Hematopoietic multipotent progenitor cell (in vitro differentiated cells): Measurements from ENCODE around the gene SNRPD1. TPM values are rescaled to one million over a fixed set of nuclear protein-coding genes. Genes with fewer than 3 reads are reported as not detected.
"Not testable (repeated sequence)": the region's sequence is repeated elsewhere in the genome, so short reads cannot be mapped to it uniquely, and the experiment has no call there.

Experiments used
- DNase-seq, 3 donors: peaks; one replicate each; pipeline ENCODE4 v3.0.0-alpha.2; 2011 to 2015; ENCODE audit warnings: low read depth in 2 of 3, low spot score in 2 of 3
- total RNA-seq: library from RNA; depleted of rRNA; stranded (reverse); fragments of >200 nt; gene quantifications from one replicate; pipeline ENCODE4 v1.2.3, GENCODE V29; 2012

Gene SNRPD1
- total RNA-seq = 8.6 TPM

- DNase-seq = peak; percentile 87 to 91 (median 89)
These were observed at the start of gene SNRPD1 for GRCh38 chr18:21612125-21613039. Gene SNRPD1 (plus strand): TSS chr18:21612314. CDS start chr18:21612430, 116 bp downstream.

DNA sequence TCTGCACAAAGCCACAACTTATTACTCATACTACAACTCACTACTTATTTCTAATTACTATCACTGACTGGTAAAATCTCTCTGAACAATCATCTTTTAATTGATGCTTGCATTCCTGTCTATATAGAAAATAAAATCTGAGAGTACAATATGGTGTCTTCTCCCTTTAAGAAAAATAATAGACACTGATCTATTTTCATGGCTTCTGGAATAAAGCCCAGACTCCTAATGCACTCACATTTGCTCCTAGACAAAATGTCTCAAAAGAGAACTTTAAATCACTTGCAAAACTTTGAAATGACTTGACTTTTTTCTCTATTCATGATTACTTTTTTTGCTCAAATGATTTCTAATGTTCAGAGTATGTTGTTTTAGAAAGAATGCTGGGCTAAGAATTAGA is 40.3 kb upstream of the SNRPD1 start:
- no peak for DNase-seq

GRCh38 chr18:21575656-21576055 is 36.5 kb upstream of the SNRPD1 start:
- no peak for DNase-seq

DNA sequence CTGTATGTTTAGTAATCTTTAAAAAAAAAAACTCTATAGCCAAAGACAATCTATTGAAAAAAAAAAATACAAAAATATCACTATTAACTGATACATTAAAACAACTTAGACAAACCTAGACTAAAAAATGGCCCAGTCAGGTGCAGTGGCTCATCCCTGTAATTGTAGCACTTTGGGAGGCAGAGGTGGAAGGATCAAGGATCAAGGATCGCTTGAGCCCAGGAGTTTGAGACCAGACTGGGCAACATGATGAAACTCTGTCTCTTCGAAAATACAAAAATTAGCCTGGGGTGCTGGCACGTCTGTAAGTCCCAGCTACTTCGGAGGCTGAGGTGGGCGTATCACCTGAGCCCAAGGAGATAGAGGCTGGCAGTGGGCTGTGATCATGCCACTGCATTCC is 27.7 kb upstream of the SNRPD1 start:
- no peak for DNase-seq

DNA sequence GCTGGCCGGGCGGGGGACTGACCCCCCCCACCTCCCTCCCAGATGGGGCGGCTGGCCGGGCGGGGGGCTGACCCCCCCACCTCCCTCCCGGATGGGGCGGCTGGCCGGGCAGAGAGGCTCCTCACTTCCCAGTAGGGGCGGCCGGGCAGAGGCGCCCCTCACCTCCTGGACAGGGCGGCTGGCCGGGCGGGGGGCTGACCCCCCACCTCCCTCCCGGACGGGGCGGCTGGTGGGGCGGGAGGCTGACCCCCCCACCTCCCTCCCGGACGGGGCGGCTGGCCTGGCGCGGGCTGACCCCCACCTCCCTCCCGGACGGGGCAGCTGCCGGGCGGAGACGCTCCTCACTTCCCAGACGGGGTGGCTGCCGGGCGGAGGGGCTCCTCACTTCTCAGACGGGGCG is 19.8 kb upstream of the SNRPD1 start:
- not testable (repeated sequence) for DNase-seq

GRCh38 chr18:21593540-21594257 is 18.4 kb upstream of the SNRPD1 start:
- DNase-seq = no peak

DNA sequence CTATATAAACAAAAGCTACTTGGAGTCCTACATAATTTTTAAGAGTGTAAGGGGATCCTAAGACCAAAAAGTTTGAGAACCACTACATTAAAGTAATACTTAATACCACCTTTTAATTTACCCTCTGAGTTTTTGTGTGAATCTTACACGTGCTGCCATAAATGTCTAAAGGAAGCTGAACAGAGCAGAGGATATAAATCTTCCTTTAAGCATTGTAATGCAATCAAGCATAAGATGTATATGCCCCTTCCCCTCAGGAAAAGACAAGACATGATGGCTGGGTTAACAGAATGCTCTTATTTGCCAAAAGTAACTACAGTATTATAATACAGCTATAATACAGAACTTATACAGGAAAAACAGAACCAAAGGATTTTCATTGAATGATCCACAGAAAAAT is 14.5 kb upstream of the SNRPD1 start:
- DNase-seq = no peak

GRCh38 chr18:21598726-21599584 is 13.2 kb upstream of the SNRPD1 start:
- DNase-seq = no peak

DNA sequence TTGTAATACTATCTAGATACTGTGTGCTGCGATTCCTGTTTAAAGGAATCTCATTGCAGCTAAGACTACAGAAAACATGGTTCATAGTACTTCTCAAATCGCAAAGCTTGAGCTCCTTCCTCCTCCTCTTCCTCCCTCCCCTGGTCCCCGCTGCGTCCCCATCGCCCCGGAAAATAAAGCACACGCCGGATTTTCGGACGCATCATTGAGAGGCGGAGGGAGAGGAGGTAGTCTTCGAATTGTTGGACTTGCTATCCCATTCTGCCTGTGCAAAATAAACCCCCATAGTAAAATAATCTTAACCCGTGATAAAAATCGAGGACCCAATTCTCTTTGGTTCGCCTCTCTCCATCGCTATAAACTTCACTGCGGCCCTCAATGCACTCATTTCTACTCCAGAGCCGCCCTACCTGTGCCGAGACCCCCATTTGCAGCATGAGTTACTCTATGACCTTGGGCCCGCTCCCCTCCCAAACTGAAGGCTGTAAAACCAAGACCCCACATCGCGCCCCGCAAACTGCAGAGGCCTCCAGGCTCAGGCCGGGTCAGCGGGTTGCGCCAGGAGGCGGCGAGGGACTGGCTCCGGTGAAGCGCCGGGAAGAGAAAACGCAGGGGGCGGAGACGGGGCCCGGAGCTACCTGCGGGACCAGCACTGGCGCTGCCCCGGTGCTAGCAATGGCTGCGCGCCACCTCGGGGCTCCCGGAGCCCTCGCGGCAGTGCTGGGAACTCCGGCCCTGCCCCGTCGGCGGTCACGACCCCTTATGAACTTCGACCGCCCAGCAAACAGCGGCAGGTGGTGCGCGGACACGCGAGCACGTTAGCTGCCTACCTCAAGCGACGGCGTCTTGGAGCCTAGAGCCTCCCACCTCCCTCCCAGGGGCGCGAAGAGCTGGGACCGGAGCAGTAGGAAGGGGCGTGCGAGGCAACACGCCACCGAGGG is 12.3 kb upstream of the SNRPD1 start:
- DNase-seq = peak in 2 of 3 donors; percentile 7 to 8

- DNase-seq = peak; percentile 97 to 99 (median 98)
These were observed 11.3 kb upstream of the SNRPD1 start, which contains the start of gene ESCO1 for GRCh38 chr18:21600526-21601410. Gene ESCO1 (minus strand): TSS chr18:21600704. CDS start chr18:21574843, 25,861 bp downstream.

GRCh38 chr18:21602299-21602587 is 9.9 kb upstream of the SNRPD1 start:
- DNase-seq = peak in 2 of 3 donors; percentile 67 to 84

DNA sequence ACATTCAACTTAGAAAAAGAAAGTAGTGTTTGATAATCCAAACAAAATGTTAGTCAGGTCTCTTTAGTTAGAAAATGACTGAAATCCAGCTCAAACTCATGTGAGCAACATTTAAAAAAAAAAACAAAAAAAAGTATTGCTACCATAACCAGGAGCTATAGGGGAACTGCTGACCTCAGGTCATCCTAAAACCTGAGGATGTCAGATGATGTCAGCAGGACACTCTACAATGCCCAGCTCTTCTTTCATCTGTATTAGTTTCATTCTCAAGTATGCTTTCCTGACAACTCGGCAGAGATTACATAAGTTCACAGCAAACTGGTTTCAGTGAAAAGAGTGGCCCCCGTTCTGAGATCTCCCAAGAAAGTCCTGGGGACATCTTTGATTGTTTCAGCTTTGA is 7.4 kb upstream of the SNRPD1 start:
- no peak for DNase-seq

DNA sequence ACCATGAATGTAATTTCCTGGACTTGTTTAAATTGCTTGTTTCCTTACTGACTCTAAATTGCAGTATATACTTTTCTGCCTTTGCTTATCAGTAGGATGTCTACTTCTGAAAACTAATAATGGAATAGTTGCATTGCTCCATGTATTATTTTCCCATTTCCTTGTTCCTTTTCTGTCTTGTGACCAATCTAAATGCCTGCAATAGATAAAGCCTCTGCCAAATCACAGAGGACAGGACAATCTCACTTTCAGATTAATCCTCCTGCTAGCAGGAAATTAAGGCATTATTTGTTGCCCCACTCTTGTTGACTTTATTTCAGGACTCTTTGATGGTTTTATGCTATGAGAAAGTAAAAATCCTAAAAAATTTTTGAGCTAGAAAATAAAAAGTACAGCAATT is 6.9 kb upstream of the SNRPD1 start:
- DNase-seq = no peak

DNA sequence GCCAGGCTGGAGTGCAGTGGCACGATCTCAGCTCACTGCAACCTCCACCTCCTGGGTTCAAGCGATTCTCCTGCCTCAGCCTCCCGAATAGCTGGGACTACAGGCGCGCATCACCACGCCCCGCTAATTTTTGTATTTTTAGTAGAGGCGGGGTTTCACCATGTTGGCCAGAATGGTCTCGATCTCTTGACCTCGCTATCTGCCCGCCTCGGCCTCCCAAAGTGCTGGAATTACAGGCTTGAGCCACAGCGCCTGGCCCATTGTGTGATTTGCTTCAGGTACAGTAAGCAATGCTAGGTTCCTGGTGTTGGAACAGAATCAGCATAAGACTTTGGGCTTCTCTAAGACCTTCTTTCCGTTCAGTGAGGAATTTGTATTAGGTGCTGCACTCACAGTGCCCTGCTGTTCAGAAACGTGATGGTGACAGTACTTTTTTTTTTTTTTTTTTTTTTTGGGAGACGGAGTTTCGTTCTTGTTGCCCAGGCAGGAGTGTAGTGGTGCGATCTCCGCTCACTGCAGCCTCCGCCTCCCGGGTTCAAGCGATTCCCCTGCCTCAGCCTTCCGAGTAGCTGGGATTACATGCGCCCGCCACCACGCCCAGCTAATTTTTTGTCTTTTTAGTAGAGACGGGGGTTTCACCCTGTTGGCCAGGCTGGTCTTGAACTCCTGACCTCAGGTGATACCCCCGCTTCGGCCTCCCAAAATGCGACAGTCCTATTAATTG is 551 bp upstream of the SNRPD1 start:
- not testable (repeated sequence) for DNase-seq

DNA sequence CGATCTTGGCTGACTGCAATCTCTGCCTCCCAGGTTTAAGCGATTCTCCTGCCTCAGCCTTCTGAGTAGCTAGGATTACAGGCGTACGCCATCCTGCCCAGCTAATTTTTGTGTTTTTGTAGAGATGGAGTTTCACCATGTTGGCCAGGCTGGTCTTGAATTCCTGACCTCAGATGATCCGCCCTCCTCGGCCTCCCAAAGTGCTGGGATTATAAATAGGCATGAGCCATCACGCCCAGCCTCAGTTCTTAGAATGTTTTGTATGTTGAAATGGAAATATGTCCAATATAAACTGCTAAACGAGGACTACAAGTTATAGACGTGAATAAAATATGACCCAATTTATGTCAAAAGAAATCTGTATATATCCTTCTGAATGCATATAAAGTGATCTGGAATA is 9.5 kb downstream of the SNRPD1 start:
- DNase-seq = not testable (repeated sequence)

- no peak for DNase-seq
These were observed 17.1 kb downstream of the SNRPD1 start for GRCh38 chr18:21629089-21629832.

DNA sequence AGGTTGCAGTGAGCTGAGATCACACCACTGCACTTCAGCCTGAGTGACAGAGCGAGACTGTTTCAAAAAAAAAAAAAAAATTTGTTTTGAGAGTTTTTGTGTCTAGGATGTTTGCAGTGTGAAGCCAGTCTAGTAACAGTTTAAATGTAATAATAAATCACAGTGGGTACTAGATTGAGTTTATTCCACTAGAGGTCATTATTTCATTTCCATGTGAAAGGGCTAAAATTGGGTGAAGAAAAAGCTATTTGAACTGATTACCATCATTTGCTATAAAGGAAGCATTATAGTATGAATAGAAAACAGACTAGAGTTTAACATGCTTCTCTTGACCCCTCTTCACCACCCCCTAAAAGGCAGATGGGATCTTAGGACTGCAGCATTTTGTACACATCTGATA is 20.3 kb downstream of the SNRPD1 start:
- DNase-seq = peak in 2 of 3 donors; percentile 8 to 46
